K562 (cell line): Measurements from ENCODE around the gene FIS1. TPM values are rescaled to one million over a fixed set of nuclear protein-coding genes. Genes with fewer than 3 reads are reported as not detected.

ENCODE experiments used
- BRD4 ChIP-seq: fragments of 200-600 bp; sonication (generic); IDR thresholded peaks from 2 replicates; pipeline ENCODE4 v1.6.1; 2017; ENCODE audit warnings: inconsistent platforms
- CBFA2T3 ChIP-seq: fragments of 450-650 bp; IDR thresholded peaks from 2 replicates; pipeline ENCODE4 v1.6.1; 2017
- EWSR1 ChIP-seq: fragments of 450-650 bp; IDR thresholded peaks from 2 replicates; pipeline ENCODE4 v1.6.1; 2018; ENCODE audit warnings: borderline replicate concordance, mild to moderate bottlenecking, low read depth, moderate library complexity; ENCODE audit not compliant: partially characterized antibody
- JUND ChIP-seq, 2 experiments: IDR thresholded peaks; 2 replicates in 1 of 2; 3 replicates in 1 of 2; pipeline ENCODE4 v1.6.1; 2011; ENCODE audit warnings: borderline replicate concordance in 2 of 2, low read depth in 2 of 2, low read length in 2 of 2, improper control_type of control experiment in 1 of 2, missing biosample characterization in 1 of 2, missing genetic modification characterization in 1 of 2, missing genetic modification reagents in 1 of 2
- MAFG ChIP-seq: fragments of 450-650 bp; conservative IDR thresholded peaks from 2 replicates; pipeline ENCODE4 v1.6.1; 2016; ENCODE audit warnings: missing genetic modification characterization, missing compliant biosample characterization
- MBD2 ChIP-seq: sonication (generic); IDR thresholded peaks from 2 replicates; pipeline ENCODE4 v1.6.1; 2016; ENCODE audit warnings: low read depth, borderline replicate concordance
- MYBL2 ChIP-seq, 2 experiments: fragments of 450-650 bp in 1 of 2; sonication (generic) in 1 of 2; formaldehyde crosslinking in 1 of 2; IDR thresholded peaks; 2 replicates each; pipeline versions ENCODE4 v1.6.1 to v1.8.1; 2017 to 2022; ENCODE audit warnings: borderline replicate concordance in 1 of 2, inconsistent platforms in 1 of 2, low read depth in 1 of 2, mild to moderate bottlenecking in 1 of 2, missing genetic modification reagents in 1 of 2, moderate library complexity in 1 of 2
- NCOA4 ChIP-seq: fragments of 450-650 bp; IDR thresholded peaks from 2 replicates; pipeline ENCODE4 v1.6.1; 2018; ENCODE audit warnings: mild to moderate bottlenecking; ENCODE audit not compliant: partially characterized antibody
- NUFIP1 ChIP-seq: fragments of 450-650 bp; IDR thresholded peaks from 2 replicates; pipeline ENCODE4 v1.6.1; 2018; ENCODE audit not compliant: partially characterized antibody
- RBM22 ChIP-seq: fragments of 200-400 bp; formaldehyde crosslinking; IDR thresholded peaks from 2 replicates; pipeline ENCODE4 v1.6.1; 2018; ENCODE audit warnings: low read length, low read depth; ENCODE audit not compliant: poor library complexity, severe bottlenecking
- SAFB2 ChIP-seq: fragments of 200-400 bp; formaldehyde crosslinking; IDR thresholded peaks from 2 replicates; pipeline ENCODE4 v1.6.1; 2018; ENCODE audit warnings: borderline replicate concordance, low read length, low read depth, moderate library complexity; ENCODE audit not compliant: severe bottlenecking
- SIRT6 ChIP-seq: IDR thresholded peaks from one replicate; pipeline ENCODE4 v1.6.1; 2012; ENCODE audit warnings: low read depth, mild to moderate bottlenecking, control low read depth, inconsistent platforms, low read length, moderate library complexity
- SP1 ChIP-seq: sonication (generic); formaldehyde crosslinking; IDR thresholded peaks from 2 replicates; pipeline ENCODE4 v1.8.1; 2022; ENCODE audit warnings: mild to moderate bottlenecking, missing genetic modification reagents
- TBP ChIP-seq: optimal IDR thresholded peaks from 2 replicates; pipeline ENCODE3; 2011; ENCODE audit warnings: low read depth, low read length, improper control_type of control experiment
- ZNF239 ChIP-seq: fragments of 250-450 bp; sonication (Bioruptor Pico); IDR thresholded peaks from 2 replicates; pipeline ENCODE4 v1.4.0; 2020; ENCODE audit warnings: mild to moderate bottlenecking
- ZNF583 ChIP-seq: fragments of 250-450 bp; sonication (Bioruptor Pico); IDR thresholded peaks from 2 replicates; pipeline ENCODE4 v1.4.0; 2020
- polyA plus RNA-seq, 8 experiments: library from polyadenylated mRNA; depleted of rRNA in 4 of 8; stranded (reverse) in 5 of 8; unstranded in 3 of 8; fragments of >200 nt; fragmentation: Nextera tagmentation in 2 of 8; fragmentation: Illumina TruSeq in 1 of 8; extraction: Ambion mirVana in 2 of 8; extraction: Trizol in 1 of 8; gene quantifications; 2 replicates each; pipeline versions ENCODE4 v1.2.1 to v1.2.3, GENCODE V29; 2011 to 2014; ENCODE audit warnings: inconsistent platforms in 1 of 8, missing spikeins in 1 of 8
- total RNA-seq, 7 experiments: library from RNA; depleted of rRNA in 6 of 7; stranded (reverse); fragments of >200 nt in 6 of 7; fragmentation: Illumina TruSeq in 2 of 7; extraction: Trizol in 2 of 7; gene quantifications; 2 replicates each; pipeline versions ENCODE4 v1.2.1 to v1.2.3, GENCODE V29; 2011 to 2021; ENCODE audit warnings: low replicate concordance in 1 of 7
- TF ChIP-seq, protein P1 (sequence below): fragments of 250-450 bp; sonication (Bioruptor Pico); IDR thresholded peaks from 2 replicates; pipeline ENCODE4 v1.6.1; 2021; ENCODE audit warnings: mild to moderate bottlenecking
- TF ChIP-seq, protein P2 (sequence below), 2 experiments: fragments of 450-650 bp in 1 of 2; sonication (generic) in 1 of 2; formaldehyde crosslinking in 1 of 2; IDR thresholded peaks in 1 of 2; conservative IDR thresholded peaks in 1 of 2; 2 replicates each; pipeline versions ENCODE4 v1.6.1 to v1.8.1; 2016 to 2023; ENCODE audit warnings: mild to moderate bottlenecking in 2 of 2, moderate library complexity in 2 of 2, inconsistent platforms in 1 of 2, missing genetic modification reagents in 1 of 2
- TF ChIP-seq, protein P3 (sequence below): fragments of 450-650 bp; conservative IDR thresholded peaks from 2 replicates; pipeline ENCODE4 v1.6.1; 2016; ENCODE audit warnings: missing genetic modification characterization, low read depth, mild to moderate bottlenecking, missing compliant biosample characterization, moderate library complexity
- TF ChIP-seq, protein P4 (sequence below), 2 experiments: fragments of 250-450 bp in 1 of 2; fragments of 450-650 bp in 1 of 2; sonication (Bioruptor Pico) in 1 of 2; IDR thresholded peaks; 2 replicates each; pipeline versions ENCODE4 v1.6.1 to v1.8.0; 2016 to 2021; ENCODE audit warnings: mild to moderate bottlenecking in 2 of 2, moderate library complexity in 2 of 2, missing compliant biosample characterization in 1 of 2, missing genetic modification characterization in 1 of 2

FIS1 gene
- total and polyA plus RNA-seq, 9 of the 15 experiments (the other 6 are each of a cell fraction or from before 2014, with no cell fraction given): 86.0 to 257 (median 144) TPM

DNA sequence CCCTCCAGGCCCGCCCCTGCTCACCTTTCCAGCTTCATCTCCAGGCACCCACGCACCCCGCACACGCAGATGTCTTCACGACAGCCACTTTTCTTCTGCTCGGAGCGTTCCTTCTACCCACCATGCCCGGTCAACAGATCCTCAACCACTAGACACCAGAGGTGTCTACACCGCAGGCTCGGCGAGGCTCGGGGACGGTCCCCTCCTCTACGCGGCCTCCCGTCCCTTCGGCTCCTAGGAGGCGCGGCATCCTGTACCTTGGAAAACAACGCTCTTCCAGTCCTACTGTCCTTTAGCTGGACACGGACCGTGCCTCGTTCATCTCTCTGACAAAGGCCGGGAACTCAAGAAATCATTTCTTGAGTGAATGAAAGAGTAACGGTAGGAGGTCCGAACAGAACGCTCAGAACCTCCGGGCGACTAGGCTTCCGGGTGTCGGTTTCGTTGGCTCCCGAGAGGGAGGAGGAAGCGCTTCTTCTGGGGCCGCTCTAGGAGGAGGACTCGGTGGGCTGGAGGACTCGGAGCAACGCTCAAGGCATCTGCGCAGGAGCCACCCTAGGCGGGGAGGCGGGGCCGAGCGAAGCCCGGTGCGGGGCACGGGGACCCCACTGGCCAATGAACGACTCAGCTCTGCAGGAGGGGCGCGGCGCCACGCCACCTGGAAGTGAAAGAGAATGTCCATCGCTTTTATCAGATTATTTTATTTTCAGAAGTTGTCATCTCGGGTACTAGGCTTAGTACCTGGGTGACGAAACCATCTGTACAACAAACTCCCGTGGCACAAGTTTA, 7.2 kb upstream of the FIS1 start (continued):
- TF ChIP-seq NUFIP1: peak; percentile 0
- TF ChIP-seq ZNF239 (CRISPR knock-in tag): no peak
- TF ChIP-seq SIRT6: no peak
- 0 out of 2 replicates have a peak, but pooled peaks have one; percentile 36 for TF ChIP-seq BRD4
- no peak for TF ChIP-seq CBFA2T3
- TF ChIP-seq, protein P1, sequence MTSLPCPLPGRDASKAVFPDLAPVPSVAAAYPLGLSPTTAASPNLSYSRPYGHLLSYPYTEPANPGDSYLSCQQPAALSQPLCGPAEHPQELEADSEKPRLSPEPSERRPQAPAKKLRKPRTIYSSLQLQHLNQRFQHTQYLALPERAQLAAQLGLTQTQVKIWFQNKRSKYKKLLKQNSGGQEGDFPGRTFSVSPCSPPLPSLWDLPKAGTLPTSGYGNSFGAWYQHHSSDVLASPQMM: no peak
- TF ChIP-seq SAFB2: no peak
- TF ChIP-seq EWSR1: no peak
- TF ChIP-seq, protein P2, sequence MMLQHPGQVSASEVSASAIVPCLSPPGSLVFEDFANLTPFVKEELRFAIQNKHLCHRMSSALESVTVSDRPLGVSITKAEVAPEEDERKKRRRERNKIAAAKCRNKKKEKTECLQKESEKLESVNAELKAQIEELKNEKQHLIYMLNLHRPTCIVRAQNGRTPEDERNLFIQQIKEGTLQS (IDR thresholded peaks at IDR 0.05): peak; percentile 89
- TF ChIP-seq, protein P2 (CRISPR knock-in tag; conservative IDR thresholded peaks at IDR 0.05): 0 out of 2 replicates have a peak, but pooled peaks have one; percentile 12
- peak; percentile 82 for TF ChIP-seq MBD2
- TF ChIP-seq, protein P3, sequence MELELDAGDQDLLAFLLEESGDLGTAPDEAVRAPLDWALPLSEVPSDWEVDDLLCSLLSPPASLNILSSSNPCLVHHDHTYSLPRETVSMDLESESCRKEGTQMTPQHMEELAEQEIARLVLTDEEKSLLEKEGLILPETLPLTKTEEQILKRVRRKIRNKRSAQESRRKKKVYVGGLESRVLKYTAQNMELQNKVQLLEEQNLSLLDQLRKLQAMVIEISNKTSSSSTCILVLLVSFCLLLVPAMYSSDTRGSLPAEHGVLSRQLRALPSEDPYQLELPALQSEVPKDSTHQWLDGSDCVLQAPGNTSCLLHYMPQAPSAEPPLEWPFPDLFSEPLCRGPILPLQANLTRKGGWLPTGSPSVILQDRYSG (tag): no peak
- TF ChIP-seq, protein P4, sequence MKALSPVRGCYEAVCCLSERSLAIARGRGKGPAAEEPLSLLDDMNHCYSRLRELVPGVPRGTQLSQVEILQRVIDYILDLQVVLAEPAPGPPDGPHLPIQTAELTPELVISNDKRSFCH (CRISPR knock-in tag; IDR thresholded peaks at IDR 0.05): no peak
- TF ChIP-seq, protein P4 (tag; IDR thresholded peaks at IDR 0.05): 0 out of 2 replicates have a peak, but pooled peaks have one; percentile 23
- peak; percentile 76 for TF ChIP-seq TBP
- TF ChIP-seq JUND (IDR thresholded peaks at IDR 0.05; ENCODE audit: borderline replicate concordance, low read depth, low read length): peak; percentile 43; the same call in 1 of the 2 replicates
- no peak; the same call in 2 of the 3 replicates for TF ChIP-seq JUND (tag; IDR thresholded peaks at IDR 0.05; ENCODE audit: borderline replicate concordance, low read depth, low read length)
- no peak for TF ChIP-seq MYBL2 (IDR thresholded peaks at IDR 0.05; ENCODE audit: low read depth)
- TF ChIP-seq MYBL2 (CRISPR knock-in tag; IDR thresholded peaks at IDR 0.05; ENCODE audit: borderline replicate concordance): no peak
- no peak for TF ChIP-seq RBM22
- TF ChIP-seq ZNF583 (CRISPR knock-in tag): no peak
- no peak for TF ChIP-seq MAFG (tag)
- no peak for TF ChIP-seq NCOA4
- TF ChIP-seq SP1: peak; percentile 77
